ENCODE results near the gene GARNL3.

GARNL3 gene

DNA sequence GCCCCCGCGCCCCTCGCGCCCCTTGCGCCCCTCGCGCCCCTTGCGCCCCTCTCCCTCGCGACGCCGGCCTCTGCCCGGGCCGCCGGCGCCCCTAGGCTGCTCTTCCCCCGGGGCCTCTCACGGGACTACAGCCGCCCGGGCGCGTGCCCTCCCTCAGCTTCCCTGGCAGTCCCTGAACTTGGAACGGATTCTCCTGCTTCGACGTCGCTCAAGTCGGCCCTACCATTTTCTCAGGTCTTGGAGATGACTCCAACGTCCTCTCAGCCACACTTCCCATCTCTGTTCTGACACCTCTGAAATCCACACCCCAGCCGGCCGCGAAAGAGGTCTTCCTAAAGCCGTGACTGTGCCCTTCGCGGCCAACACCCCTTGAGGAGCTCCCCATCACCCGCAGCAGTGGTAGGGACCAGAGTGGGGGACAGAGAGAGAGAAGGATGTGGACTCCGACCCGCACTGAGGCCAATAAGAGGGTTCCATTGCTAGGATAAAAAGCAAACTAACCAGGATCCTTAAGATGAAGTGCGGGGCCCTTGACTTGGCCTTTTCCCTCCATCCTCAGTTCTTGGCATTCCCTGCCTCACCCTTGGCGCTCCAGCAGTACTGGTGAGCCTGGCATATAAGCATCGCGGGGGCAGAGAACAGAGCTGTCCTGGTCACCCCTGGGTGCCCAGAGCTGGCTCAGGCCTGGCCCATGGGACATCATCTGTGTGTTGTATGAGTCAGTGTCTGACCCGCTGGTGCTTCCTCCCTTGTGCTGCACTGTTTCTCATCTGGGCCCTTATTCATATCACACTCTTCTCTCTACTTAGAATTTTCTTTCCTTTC lies 38.6 kb upstream of the GARNL3 start:
- FAIRE-seq (no peak), DNase-seq (ENCODE audit: insufficient read length, low spot score) (no peak)
- TF ChIP-seq CTCF (IDR thresholded peaks at IDR 0.05; ENCODE audit: insufficient read depth, missing control alignments), result no peak

DNA sequence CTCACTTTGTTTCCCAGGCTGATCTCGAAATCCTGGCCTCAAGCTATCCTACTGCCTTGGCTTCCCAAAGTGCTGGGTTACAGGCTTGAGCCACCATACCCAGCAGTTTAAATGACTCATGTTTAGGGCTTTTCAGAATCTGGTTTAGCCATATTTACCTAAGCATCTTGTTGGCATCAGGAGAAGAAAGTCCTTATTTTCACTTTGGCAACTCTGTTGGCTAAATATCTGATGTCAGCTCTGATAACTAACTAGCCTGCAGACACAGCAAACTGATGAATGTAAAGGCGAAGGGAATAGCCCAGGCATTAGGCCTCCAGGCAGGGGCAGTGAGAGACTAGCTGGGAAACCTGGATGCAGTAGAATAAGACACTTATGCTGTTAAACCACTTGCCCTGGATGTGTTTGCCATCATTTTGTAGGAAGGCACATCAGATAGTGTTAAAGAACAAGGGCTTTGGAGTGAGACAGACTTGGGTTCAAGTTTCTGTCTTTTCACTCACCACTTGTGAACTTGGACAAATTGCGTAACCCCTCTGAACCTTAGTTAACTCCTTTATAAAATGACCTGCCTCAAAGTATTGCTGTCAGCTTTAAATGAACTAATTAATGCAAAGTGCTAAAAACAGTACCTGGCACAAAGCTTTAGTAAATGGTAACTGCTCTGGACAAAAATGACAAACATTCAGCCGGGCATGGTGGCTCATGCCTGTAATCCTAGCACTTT lies 34.7 kb upstream of the GARNL3 start:
- TF ChIP-seq CTCF (IDR thresholded peaks at IDR 0.05; ENCODE audit: insufficient read depth, missing control alignments), result no peak
- DNase-seq (ENCODE audit: insufficient read length, low spot score) (no peak), FAIRE-seq (no peak)

GRCh38 chr9:127231666-127232065 lies 32.9 kb upstream of the GARNL3 start:
- no peak for TF ChIP-seq CTCF (IDR thresholded peaks at IDR 0.05; ENCODE audit: insufficient read depth, missing control alignments)
- DNase-seq (ENCODE audit: insufficient read length, low spot score), result no peak
- no peak for FAIRE-seq

- DNase-seq (ENCODE audit: insufficient read length, low spot score) (no peak), FAIRE-seq (no peak)
- no peak for TF ChIP-seq CTCF (IDR thresholded peaks at IDR 0.05; ENCODE audit: insufficient read depth, missing control alignments)
Observed at GRCh38 chr9:127232833-127233549, 31.6 kb upstream of the GARNL3 start.

GRCh38 chr9:127233550-127233949 lies 31.0 kb upstream of the GARNL3 start:
- FAIRE-seq (no peak), DNase-seq (ENCODE audit: insufficient read length, low spot score) (no peak)
- no peak for TF ChIP-seq CTCF (IDR thresholded peaks at IDR 0.05; ENCODE audit: insufficient read depth, missing control alignments)

- no peak for TF ChIP-seq CTCF (IDR thresholded peaks at IDR 0.05; ENCODE audit: insufficient read depth, missing control alignments)
- FAIRE-seq (no peak), DNase-seq (ENCODE audit: insufficient read length, low spot score) (no peak)
Observed at GRCh38 chr9:127233989-127234388, 30.6 kb upstream of the GARNL3 start.
